ENCODE data around the gene ZNRF1. TPM values are rescaled to one million over a fixed set of nuclear protein-coding genes. Genes with fewer than 3 reads are reported as not detected.

The ZNRF1 gene
- total RNA-seq, 1 donor from 2014 or later: 26.8 TPM

Other genes with a start within 250 kb of the ZNRF1 start
- gene FA2H, start 224.2 kb upstream of the ZNRF1 start, total RNA-seq: 3.3 and 11.5 TPM in 2 replicates
- gene WDR59, start 13.9 kb upstream of the ZNRF1 start, total RNA-seq: 14.6 and 16.3 TPM in 2 replicates
- 0.12 TPM in 1 of 2 replicates, not detected in the other for gene LDHD, start 117.8 kb downstream of the ZNRF1 start, total RNA-seq
- gene ZFP1, start 149.5 kb downstream of the ZNRF1 start, total RNA-seq: 8.1 and 9.2 TPM in 2 replicates
- not detected in 2 replicates for gene CTRB2, start 208.1 kb downstream of the ZNRF1 start, total RNA-seq
- not detected in 2 replicates for gene CTRB1, start 220.0 kb downstream of the ZNRF1 start, total RNA-seq